Keratinocyte (primary cell): Measurements from ENCODE around the gene PFN1. TPM values are rescaled to one million over a fixed set of nuclear protein-coding genes. Genes with fewer than 3 reads are reported as not detected.
A peak's percentile ranks its signal among the peaks of the same experiment; 100 is the strongest.

Source experiments
- DNase-seq: peaks from one replicate; pipeline ENCODE4 v3.0.0-alpha.2; 2011; ENCODE audit warnings: low read depth, missing footprints, low spot score
- FAIRE-seq: peaks from 2 replicates; lab custom pipeline; 2011; peaks lifted over from hg19 to GRCh38; lab: Jason Lieb, UNC
- H2AFZ ChIP-seq: 2 replicates; pipeline ENCODE4 v1.6.0; 2012; ENCODE audit warnings: low read length, control low read depth, inconsistent platforms; ENCODE audit not compliant: control insufficient read depth
- H3K27ac ChIP-seq: 2 replicates; pipeline ENCODE4 v1.5.1; 2011; ENCODE audit warnings: low read length; ENCODE audit not compliant: control insufficient read depth, insufficient read depth
- H3K27me3 ChIP-seq: 3 replicates; pipeline ENCODE4 v1.6.0; 2011; ENCODE audit warnings: low read length; ENCODE audit not compliant: control insufficient read depth, insufficient read depth; ENCODE audit errors: extremely low read depth
- H3K36me3 ChIP-seq, 2 experiments: 2 replicates in 1 of 2; 3 replicates in 1 of 2; pipeline ENCODE4 v1.5.1; 2011; ENCODE audit warnings: low read length in 2 of 2, mild to moderate bottlenecking in 1 of 2; ENCODE audit not compliant: control insufficient read depth in 2 of 2, insufficient read depth in 2 of 2; ENCODE audit errors: extremely low read depth in 1 of 2
- H3K4me1 ChIP-seq: 3 replicates; pipeline ENCODE4 v1.5.1; 2011; ENCODE audit warnings: low read length; ENCODE audit not compliant: control insufficient read depth, insufficient read depth; ENCODE audit errors: extremely low read depth
- H3K4me2 ChIP-seq: 3 replicates; pipeline ENCODE4 v1.6.0; 2011; ENCODE audit warnings: low read depth, low read length; ENCODE audit not compliant: control insufficient read depth, insufficient read depth; ENCODE audit errors: extremely low read depth
- H3K4me3 ChIP-seq, 3 experiments: fragments of 200-600 bp in 1 of 3; sonication (generic) in 1 of 3; 2 replicates in 2 of 3; 3 replicates in 1 of 3; pipeline ENCODE4 v1.5.1; 2011 to 2016; ENCODE audit warnings: low read length in 3 of 3, mild to moderate bottlenecking in 3 of 3, control low read depth in 2 of 3, inconsistent platforms in 1 of 3, low read depth in 1 of 3, mixed read lengths in 1 of 3, mixed run types in 1 of 3, moderate library complexity in 1 of 3; ENCODE audit not compliant: control insufficient read depth in 2 of 3, insufficient read depth in 2 of 3; ENCODE audit errors: extremely low read depth in 1 of 3
- H3K79me2 ChIP-seq: 2 replicates; pipeline ENCODE4 v1.6.0; 2012; ENCODE audit warnings: low read length; ENCODE audit not compliant: control insufficient read depth, insufficient read depth
- H3K9ac ChIP-seq: 3 replicates; pipeline ENCODE4 v1.6.0; 2011; ENCODE audit warnings: low read length; ENCODE audit not compliant: control insufficient read depth, insufficient read depth; ENCODE audit errors: extremely low read depth
- H3K9me1 ChIP-seq: 3 replicates; pipeline ENCODE4 v1.6.0; 2011; ENCODE audit warnings: low read length; ENCODE audit not compliant: control insufficient read depth, insufficient read depth; ENCODE audit errors: extremely low read depth
- H3K9me3 ChIP-seq: 2 replicates; pipeline ENCODE4 v1.5.1; 2012; ENCODE audit warnings: low read depth, low read length; ENCODE audit not compliant: control insufficient read depth
- H4K20me1 ChIP-seq: 3 replicates; pipeline ENCODE4 v1.6.0; 2011; ENCODE audit warnings: low read length; ENCODE audit not compliant: control insufficient read depth, insufficient read depth; ENCODE audit errors: extremely low read depth
- EZH2 ChIP-seq: IDR thresholded peaks from one replicate; pipeline ENCODE4 v1.6.1; 2012; ENCODE audit warnings: inconsistent platforms, mild to moderate bottlenecking, low read length, moderate library complexity
- dilution Hi-C: fragments of 300-500 bp; cut with MboI; formaldehyde crosslinking; loops from one replicate; pipeline ENCODE4 v1.7.0; 2020; ENCODE audit warnings: low sequenced_read_pairs; ENCODE audit not compliant: extremely low pct_ligation_motif_present
- polyA plus RNA-seq, 5 experiments: library from polyadenylated mRNA; depleted of rRNA in 3 of 5; stranded (reverse) in 3 of 5; stranded (forward) in 1 of 5; unstranded in 1 of 5; fragments of >200 nt; gene quantifications; 1 replicate in 1 of 5; 2 replicates in 3 of 5; 3 replicates in 1 of 5; pipeline versions ENCODE4 v1.2.1 to v1.2.3, GENCODE V29; 2011 to 2012; ENCODE audit warnings: missing spikeins in 2 of 5, low read depth in 1 of 5, low replicate concordance in 1 of 5
- TF ChIP-seq, protein P1 (sequence below), 3 experiments: IDR thresholded peaks in 1 of 3; conservative IDR thresholded peaks in 1 of 3; optimal IDR thresholded peaks in 1 of 3; 2 replicates in 2 of 3; 3 replicates in 1 of 3; pipeline versions ENCODE3 to v1.5.1; 2011; ENCODE audit warnings: low read length in 3 of 3, mild to moderate bottlenecking in 3 of 3, moderate library complexity in 2 of 3, control low read depth in 1 of 3, inconsistent platforms in 1 of 3; ENCODE audit not compliant: insufficient read depth in 2 of 3; ENCODE audit errors: extremely low read depth in 1 of 3

The PFN1 gene
- polyA plus RNA-seq, 1 donor (not counting 4 experiments of a cell fraction or from before 2014, with no cell fraction given) = 1,435 TPM

DNA sequence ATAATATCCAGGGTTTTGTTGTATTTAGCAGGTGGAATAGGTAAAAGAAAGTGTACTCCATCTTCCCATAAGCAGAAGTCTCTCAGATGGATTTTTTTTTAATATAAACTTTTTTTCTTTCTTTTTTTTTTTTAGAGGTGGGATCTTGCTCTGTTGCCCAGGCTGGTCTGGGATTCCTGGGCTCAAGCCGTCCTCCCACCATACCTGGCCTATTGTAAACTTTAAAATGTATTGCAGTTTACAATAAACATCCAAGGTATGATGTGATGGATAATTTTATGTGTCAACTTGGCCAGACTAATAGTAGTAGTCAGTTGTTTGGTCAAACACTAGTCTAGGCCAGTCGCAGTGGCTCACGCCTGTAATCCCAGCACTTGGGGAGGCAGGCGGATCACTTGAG, 27.0 kb downstream of the PFN1 start:
- Histone ChIP-seq H3K9ac (no peak overlapping the region), H3K9me1 (no peaks in the 10 kb centered on the region), H3K27ac (no peak overlapping the region), H3K4me1 (peaks cover 3% of the 10 kb centered on the region), H4K20me1 (no peaks in the 10 kb centered on the region), H3K4me2 (no peak overlapping the region), H3K27me3 (no peaks in the 10 kb centered on the region), H3K79me2 (no peaks in the 10 kb centered on the region), H3K4me3 (no peak overlapping the region), H2AFZ (no peak overlapping the region), H3K9me3 (no peaks in the 10 kb centered on the region), H3K36me3 (no peaks in the 10 kb centered on the region)
- FAIRE-seq (no peak), DNase-seq (no peak)
- TF ChIP-seq, protein P1, sequence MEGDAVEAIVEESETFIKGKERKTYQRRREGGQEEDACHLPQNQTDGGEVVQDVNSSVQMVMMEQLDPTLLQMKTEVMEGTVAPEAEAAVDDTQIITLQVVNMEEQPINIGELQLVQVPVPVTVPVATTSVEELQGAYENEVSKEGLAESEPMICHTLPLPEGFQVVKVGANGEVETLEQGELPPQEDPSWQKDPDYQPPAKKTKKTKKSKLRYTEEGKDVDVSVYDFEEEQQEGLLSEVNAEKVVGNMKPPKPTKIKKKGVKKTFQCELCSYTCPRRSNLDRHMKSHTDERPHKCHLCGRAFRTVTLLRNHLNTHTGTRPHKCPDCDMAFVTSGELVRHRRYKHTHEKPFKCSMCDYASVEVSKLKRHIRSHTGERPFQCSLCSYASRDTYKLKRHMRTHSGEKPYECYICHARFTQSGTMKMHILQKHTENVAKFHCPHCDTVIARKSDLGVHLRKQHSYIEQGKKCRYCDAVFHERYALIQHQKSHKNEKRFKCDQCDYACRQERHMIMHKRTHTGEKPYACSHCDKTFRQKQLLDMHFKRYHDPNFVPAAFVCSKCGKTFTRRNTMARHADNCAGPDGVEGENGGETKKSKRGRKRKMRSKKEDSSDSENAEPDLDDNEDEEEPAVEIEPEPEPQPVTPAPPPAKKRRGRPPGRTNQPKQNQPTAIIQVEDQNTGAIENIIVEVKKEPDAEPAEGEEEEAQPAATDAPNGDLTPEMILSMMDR (optimal IDR thresholded peaks at IDR 0.05 in 1 of 3, IDR thresholded peaks at IDR 0.05 in 1 of 3, conservative IDR thresholded peaks at IDR 0.05 in 1 of 3; ENCODE audit: extremely low read depth in 1 of 3, insufficient read depth in 2 of 3, low read length in 3 of 3) = no peak
- no peak for TF ChIP-seq EZH2
- dilution Hi-C loops = no loop called here

DNA sequence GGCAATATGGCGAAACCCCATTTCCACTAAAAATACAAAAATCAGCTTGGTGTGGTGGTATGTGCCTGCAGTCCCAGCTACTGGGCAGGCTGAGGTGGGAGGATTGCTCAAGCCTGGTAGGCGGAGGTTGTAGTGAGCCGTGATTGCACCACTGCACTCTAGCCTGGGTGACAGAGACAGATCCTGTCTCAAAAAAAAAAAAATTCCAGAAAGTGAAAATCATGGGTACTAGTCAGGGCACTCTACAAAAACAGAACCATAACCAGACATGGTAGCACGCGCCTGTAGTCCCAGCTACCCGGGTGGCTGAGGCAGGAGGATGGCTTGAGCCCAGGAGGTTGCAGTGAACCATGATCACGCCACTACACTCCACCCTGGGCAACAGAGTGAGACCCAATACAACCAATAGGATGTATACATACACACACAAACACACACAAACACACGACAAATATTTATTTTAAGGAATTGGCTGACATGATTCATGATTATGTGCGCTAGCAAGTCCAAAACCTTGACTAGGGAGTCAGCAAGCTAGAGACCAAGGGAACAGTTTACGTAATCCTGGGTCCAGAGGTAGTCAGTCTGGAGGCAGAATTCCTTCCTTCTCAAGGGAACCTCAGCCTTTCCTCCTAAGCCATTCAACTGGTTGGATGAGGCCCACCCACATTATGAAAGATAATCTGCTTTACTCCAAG, 27.8 kb downstream of the PFN1 start:
- H3K79me2 ChIP-seq = no peaks in the 10 kb centered on the region
- no peaks in the 10 kb centered on the region for H3K9me3 ChIP-seq
- dilution Hi-C loops = no loop called here
- H3K4me3 ChIP-seq = no peak overlapping the region
- H3K9me1 ChIP-seq = no peaks in the 10 kb centered on the region
- TF ChIP-seq, protein P1 (optimal IDR thresholded peaks at IDR 0.05 in 1 of 3, IDR thresholded peaks at IDR 0.05 in 1 of 3, conservative IDR thresholded peaks at IDR 0.05 in 1 of 3; ENCODE audit: extremely low read depth in 1 of 3, insufficient read depth in 2 of 3, low read length in 3 of 3) = no peak
- TF ChIP-seq EZH2 = no peak
- FAIRE-seq (peak; percentile 67), DNase-seq (no peak)
- H3K27ac ChIP-seq = no peak overlapping the region
- no peaks in the 10 kb centered on the region for H4K20me1 ChIP-seq
- H3K36me3 ChIP-seq = no peaks in the 10 kb centered on the region
- H3K27me3 ChIP-seq = no peaks in the 10 kb centered on the region
- peaks cover 3% of the 10 kb centered on the region for H3K4me1 ChIP-seq
- no peak overlapping the region for H2AFZ ChIP-seq
- H3K9ac ChIP-seq = no peak overlapping the region
- H3K4me2 ChIP-seq = no peak overlapping the region
